Activated CD8-positive, alpha-beta memory T cell treated with anti-CD3 and anti-CD28 coated beads for 24 hours (primary cell): ENCODE results near the gene ERBB4.
"Not testable (repeated sequence)": the region's sequence is repeated elsewhere in the genome, so short reads cannot be mapped to it uniquely, and the experiment has no call there.

ENCODE experiments used
- DNase-seq: peaks from one replicate; pipeline ENCODE4 v3.0.0-alpha.2; 2020

ERBB4 gene

GRCh38 chr2:211762479-211762878, 776.1 kb downstream of the ERBB4 start:
- no peak for DNase-seq

GRCh38 chr2:211760103-211760502, 778.5 kb downstream of the ERBB4 start:
- DNase-seq, result no peak

- DNase-seq, result no peak
Measured at GRCh38 chr2:211756266-211756665, 782.3 kb downstream of the ERBB4 start.

GRCh38 chr2:211755187-211755586, 783.4 kb downstream of the ERBB4 start:
- no peak for DNase-seq

GRCh38 chr2:211751848-211752247, 786.8 kb downstream of the ERBB4 start:
- DNase-seq, result no peak

- no peak for DNase-seq
Measured at GRCh38 chr2:211748339-211748738, 790.3 kb downstream of the ERBB4 start.

GRCh38 chr2:211745295-211746097, 793.1 kb downstream of the ERBB4 start:
- DNase-seq, result no peak

- DNase-seq, result no peak
Measured at GRCh38 chr2:211744379-211744778, 794.2 kb downstream of the ERBB4 start.

- no peak for DNase-seq
Measured at GRCh38 chr2:211741966-211742365, 796.6 kb downstream of the ERBB4 start.

GRCh38 chr2:211737282-211737681, 801.3 kb downstream of the ERBB4 start:
- DNase-seq, result no peak

- no peak for DNase-seq
Measured at GRCh38 chr2:211730215-211730614, 808.4 kb downstream of the ERBB4 start.

GRCh38 chr2:211729433-211729832, 809.2 kb downstream of the ERBB4 start:
- no peak for DNase-seq

GRCh38 chr2:211724933-211725332, 813.7 kb downstream of the ERBB4 start:
- no peak for DNase-seq

GRCh38 chr2:211723398-211723797, 815.2 kb downstream of the ERBB4 start:
- DNase-seq, result no peak

GRCh38 chr2:211722928-211723327, 815.7 kb downstream of the ERBB4 start:
- DNase-seq, result no peak

- not testable (repeated sequence) for DNase-seq
Measured at GRCh38 chr2:211721874-211722273, 816.7 kb downstream of the ERBB4 start.

GRCh38 chr2:211709389-211709788, 829.2 kb downstream of the ERBB4 start:
- DNase-seq, result no peak

- no peak for DNase-seq
Measured at GRCh38 chr2:211692689-211693088, 845.9 kb downstream of the ERBB4 start.

GRCh38 chr2:211690736-211691135, 847.9 kb downstream of the ERBB4 start:
- no peak for DNase-seq

GRCh38 chr2:211688196-211688595, 850.4 kb downstream of the ERBB4 start:
- no peak for DNase-seq

GRCh38 chr2:211674715-211675114, 863.9 kb downstream of the ERBB4 start:
- DNase-seq, result no peak

- no peak for DNase-seq
Measured at GRCh38 chr2:211673133-211673905, 865.3 kb downstream of the ERBB4 start.

GRCh38 chr2:211671977-211672376, 866.6 kb downstream of the ERBB4 start:
- no peak for DNase-seq

- DNase-seq, result no peak
Measured at GRCh38 chr2:211665299-211665698, 873.3 kb downstream of the ERBB4 start.
